ENCODE measurements around the gene PPEF2.
"Not testable (repeated sequence)": the region's sequence is repeated elsewhere in the genome, so short reads cannot be mapped to it uniquely, and the experiment has no call there.

Gene PPEF2

GRCh38 chr4:75898536-75898935 lies 3.7 kb downstream of the PPEF2 start:
- DNase-seq (ENCODE audit: low read depth in 2 of 2) = no peak

DNA sequence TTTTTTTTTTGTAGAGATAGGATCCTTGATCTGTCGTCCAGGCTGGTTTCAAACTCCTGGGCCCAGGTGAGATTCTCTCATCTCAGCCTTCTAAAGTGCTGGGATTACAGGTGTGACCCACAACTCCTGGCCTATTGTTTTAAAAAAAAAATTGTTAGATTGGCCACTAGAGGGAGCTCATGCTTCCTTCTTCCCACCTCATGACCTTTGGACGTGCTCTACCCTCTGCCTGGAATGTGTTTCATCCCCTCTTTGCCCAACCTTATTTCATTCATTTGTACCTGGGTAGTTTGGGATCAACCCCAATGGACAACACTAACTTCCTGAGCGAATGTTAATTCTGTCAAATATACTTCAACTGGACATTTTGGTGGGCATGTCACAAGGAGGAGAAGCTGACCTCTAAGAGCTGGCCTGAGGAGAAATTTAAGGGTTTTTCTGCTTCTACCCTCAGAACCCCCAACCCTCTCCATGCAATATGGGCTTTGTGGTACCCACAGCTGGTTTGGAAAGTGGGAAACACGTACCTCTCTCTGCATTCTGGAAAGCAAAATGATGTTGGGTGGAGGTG lies 6.4 kb downstream of the PPEF2 start:
- DNase-seq (ENCODE audit: low read depth in 2 of 2) = no peak

GRCh38 chr4:75892508-75892907 lies 9.7 kb downstream of the PPEF2 start:
- DNase-seq (ENCODE audit: low read depth in 2 of 2) = no peak

DNA sequence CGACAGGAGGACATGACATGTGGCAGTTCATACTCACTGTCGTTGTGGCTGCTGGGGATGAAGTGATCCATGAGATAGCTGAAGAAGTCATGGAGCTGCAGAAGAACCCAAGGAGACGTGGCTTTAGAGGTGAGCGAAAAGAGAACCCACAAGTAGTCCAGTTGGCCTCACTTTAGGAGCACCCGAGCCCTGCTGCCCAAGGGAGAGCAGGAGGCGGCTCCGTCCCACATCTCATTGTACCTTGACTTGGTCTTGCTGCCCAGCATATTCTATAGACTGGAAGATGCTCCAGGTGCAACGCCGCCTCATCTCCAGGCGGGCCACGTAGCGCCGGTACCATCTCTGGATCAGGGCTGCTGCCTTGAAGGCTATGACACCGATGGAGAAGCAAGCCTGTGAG lies 10.6 kb downstream of the PPEF2 start:
- no peak for DNase-seq (ENCODE audit: low read depth in 2 of 2)

- no peak for DNase-seq (ENCODE audit: low read depth in 2 of 2)
Observed at GRCh38 chr4:75889537-75890199, 12.6 kb downstream of the PPEF2 start.

- no peak for DNase-seq (ENCODE audit: low read depth in 2 of 2)
Observed at GRCh38 chr4:75886104-75886503, 16.1 kb downstream of the PPEF2 start.

DNA sequence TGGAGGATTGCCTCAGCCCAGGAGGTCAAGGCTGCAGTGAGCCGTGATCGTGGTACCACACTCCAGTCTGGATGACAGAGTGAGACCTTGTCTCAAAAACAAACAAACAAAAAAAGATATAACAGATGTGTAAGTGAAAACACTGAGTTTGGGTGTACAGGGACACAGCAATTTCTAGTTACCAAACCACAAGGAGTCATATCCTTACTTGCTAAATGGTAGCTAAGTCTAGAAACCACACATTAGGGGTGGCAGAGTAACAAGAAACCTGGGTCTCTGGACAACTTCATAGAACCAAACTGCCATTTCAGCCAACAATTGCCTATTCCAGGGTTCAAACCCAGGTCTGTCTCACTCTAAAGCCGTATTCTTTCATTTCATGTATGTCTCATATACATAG lies 20.8 kb downstream of the PPEF2 start:
- DNase-seq (ENCODE audit: low read depth in 2 of 2) = no peak

DNA sequence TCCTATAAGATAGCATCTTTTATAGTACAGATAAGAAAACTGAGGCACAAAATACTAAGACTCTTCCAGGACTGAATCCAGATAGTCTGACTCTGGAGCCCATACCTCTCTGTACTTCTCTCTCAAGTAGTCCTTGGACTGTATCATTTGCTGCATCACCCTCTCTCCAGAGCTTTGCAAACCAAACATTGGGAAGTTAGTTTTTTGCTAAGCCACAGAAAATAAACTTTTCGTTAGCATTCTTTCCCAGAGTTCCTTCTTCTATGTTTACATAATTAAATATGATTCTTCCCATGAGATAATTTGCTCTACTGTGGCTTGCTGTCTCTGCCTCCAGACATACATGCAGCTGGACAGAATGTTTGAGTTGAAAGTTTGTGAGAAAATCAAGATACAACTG lies 22.0 kb downstream of the PPEF2 start:
- no peak for DNase-seq (ENCODE audit: low read depth in 2 of 2)

DNA sequence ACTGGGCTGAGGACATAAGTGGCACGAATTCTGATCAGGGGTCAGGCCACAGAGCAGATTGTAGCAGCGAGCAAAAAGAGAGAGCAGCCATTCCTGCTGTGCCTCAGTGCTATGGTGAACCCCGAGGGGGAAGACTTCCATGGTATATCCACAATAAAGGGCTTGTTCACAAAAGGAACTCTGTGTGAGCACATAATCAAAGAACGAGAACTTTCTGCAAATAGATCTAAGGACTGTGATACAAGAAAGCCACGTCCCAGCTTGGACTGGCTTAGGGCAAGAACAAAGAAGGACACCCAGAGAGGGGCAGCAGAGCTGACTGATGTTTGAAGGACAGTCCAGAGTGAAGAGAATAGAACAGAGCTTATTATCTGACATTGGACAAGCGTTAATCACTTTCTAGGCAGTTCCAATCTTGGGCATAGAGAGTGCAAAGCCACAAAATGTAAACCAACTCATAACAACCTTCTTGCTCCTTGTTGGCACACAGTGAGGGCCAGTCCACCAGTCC lies 24.0 kb downstream of the PPEF2 start:
- DNase-seq (ENCODE audit: low read depth in 2 of 2) = no peak

GRCh38 chr4:75876218-75876617 lies 26.0 kb downstream of the PPEF2 start:
- no peak for DNase-seq (ENCODE audit: low read depth in 2 of 2)

- DNase-seq (ENCODE audit: low read depth in 2 of 2) = no peak
Observed at GRCh38 chr4:75869100-75869499, 33.2 kb downstream of the PPEF2 start.

DNA sequence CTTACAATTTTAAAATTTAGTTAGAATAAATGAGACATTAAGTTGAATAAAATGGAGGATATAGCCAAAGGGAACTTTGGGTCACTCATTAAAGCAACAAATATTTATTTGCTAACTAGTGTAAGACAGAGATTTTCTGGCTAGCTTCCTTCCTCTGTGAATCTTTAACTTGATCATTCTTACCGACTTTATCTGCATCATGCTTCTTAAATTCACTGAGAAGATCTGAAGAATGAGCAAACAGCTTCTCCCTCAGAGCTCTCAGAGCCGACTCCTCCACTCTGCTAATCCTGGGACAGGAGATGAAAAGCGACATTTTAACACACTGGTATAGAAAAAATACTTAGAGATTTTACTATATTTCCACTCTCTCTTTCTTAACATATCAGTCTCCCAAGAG lies 35.1 kb downstream of the PPEF2 start:
- no peak for DNase-seq (ENCODE audit: low read depth in 2 of 2)

- no peak for DNase-seq (ENCODE audit: low read depth in 2 of 2)
Observed at GRCh38 chr4:75860606-75861005, 41.6 kb downstream of the PPEF2 start.

DNA sequence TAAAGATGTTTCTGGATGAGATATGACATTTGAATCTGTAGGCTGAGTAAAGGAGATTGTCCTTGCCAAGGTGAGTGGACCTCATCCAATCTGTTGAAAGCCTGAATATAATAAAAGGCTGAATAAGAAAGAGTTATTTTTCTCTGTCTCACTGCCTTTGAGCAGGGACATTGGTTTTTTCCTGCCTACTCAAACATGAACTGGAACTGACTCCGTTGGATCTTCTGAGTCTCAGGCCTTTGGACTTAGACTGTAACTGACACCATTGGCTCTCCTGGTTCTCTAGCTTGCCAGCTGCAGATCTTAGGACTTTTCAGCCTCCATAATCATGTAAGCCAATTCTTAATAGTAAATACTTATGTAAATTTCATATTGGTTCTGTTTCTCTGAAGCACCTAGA lies 43.5 kb downstream of the PPEF2 start:
- DNase-seq (ENCODE audit: low read depth in 2 of 2) = no peak

DNA sequence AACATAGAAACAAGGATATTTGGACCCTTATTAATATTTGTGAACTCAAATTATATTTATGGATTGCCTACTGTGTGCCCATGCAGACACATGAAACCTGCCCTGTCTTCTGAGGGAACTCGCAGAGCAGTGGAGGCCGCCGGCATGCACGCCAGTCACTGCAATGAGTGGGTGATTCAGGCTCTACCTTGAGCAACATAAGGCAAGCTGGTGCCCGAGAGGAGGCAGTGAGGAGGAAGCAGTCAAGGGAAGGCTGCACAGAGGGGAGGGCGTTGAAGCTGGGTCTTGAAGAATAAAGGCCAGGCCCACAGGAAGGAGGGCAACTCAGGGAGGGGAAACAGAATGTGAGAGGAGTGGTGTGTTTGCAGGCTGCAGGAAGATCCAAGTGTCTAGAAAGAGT lies 52.8 kb downstream of the PPEF2 start:
- DNase-seq (ENCODE audit: low read depth in 2 of 2) = no peak

DNA sequence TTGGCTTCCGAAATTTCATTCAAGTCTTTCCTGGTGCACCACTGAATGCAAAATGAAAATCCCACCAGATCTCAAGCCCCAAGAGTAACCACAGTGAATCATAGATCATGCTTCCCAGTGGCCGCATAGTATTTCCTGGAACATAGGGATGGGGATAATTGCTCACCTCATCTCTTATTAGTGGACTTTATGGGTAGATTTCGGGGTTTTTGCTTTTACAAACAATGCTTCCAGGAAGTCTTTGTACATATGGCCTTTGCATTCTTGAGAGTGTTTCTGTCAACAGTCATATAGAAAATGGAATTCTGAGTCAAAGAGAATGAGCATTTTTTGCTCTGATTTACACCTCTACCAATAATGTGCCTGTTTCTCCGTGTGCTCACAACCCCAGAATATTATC lies 53.4 kb downstream of the PPEF2 start:
- no peak for DNase-seq (ENCODE audit: low read depth in 2 of 2)

- not testable (repeated sequence) for DNase-seq (ENCODE audit: low read depth in 2 of 2)
Observed at GRCh38 chr4:75848171-75848760, 54.0 kb downstream of the PPEF2 start.

DNA sequence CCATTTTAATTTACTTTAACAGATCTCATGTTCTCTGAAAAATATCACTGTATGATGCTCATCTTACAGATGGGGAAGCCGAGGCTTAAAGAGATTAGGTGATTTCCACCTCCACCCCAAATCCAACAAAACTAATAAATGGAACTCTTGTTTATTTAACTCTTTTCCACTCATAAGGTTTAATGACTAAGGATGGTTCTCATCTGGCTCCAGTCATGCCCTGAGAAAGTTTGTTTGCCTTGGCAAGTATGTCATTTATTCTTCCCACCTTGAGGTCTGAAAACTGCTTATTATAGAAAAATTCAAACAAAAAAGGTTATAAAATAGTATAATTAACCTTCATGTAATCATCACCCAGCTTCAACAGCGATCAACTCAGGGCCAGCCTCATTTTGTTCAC lies 56.3 kb downstream of the PPEF2 start:
- no peak for DNase-seq (ENCODE audit: low read depth in 2 of 2)

DNA sequence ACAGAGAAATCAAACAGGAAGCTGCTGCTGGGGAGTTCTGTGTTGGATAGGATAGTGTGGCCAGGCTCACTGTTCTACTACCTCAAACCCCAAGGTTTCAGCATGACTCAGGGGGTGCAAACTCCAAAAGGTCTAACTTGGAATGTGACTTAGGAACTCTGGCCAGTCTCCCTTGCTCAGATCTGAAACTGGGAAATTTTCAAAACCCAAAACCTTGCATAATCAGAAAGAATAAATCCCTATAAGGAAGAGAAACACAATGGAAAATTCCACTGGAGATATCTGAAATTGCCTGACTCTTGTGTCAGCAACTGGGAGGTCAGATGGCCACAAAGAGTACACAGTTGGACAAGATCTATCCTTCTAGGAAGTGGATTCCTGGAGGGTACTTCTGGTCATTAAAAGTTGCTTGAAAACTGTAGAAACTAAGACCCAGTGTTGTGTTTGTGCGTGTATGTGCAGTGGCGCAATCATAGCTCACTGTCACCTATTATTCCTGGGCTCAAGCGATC lies 58.0 kb downstream of the PPEF2 start:
- no peak for DNase-seq (ENCODE audit: low read depth in 2 of 2)

- DNase-seq (ENCODE audit: low read depth in 2 of 2) = no peak
Observed at GRCh38 chr4:75843596-75843995, 58.7 kb downstream of the PPEF2 start.

- no peak for DNase-seq (ENCODE audit: low read depth in 2 of 2)
Observed at GRCh38 chr4:75841641-75842520, 60.4 kb downstream of the PPEF2 start.

DNA sequence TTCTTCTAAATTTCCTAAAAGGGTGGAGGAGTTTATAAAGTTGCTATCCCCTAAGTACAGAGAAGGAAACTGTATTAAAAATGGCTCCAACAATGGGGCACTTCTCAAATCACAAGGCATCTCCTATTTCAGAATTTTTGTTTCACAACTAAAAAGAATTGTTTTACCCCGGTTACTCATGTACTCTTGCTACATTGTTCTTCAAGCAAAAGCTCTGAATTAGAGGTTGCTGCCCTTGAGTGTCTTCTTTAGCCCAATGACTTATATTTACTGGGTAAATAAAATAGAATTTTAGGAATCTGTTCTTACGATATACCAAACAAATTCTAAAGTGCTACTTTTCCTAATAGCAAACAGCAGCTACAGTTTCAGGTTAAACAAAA lies 67.5 kb downstream of the PPEF2 start:
- DNase-seq (ENCODE audit: low read depth in 2 of 2) = no peak
